ENCODE results near the gene TLCD3B.

Gene TLCD3B

DNA sequence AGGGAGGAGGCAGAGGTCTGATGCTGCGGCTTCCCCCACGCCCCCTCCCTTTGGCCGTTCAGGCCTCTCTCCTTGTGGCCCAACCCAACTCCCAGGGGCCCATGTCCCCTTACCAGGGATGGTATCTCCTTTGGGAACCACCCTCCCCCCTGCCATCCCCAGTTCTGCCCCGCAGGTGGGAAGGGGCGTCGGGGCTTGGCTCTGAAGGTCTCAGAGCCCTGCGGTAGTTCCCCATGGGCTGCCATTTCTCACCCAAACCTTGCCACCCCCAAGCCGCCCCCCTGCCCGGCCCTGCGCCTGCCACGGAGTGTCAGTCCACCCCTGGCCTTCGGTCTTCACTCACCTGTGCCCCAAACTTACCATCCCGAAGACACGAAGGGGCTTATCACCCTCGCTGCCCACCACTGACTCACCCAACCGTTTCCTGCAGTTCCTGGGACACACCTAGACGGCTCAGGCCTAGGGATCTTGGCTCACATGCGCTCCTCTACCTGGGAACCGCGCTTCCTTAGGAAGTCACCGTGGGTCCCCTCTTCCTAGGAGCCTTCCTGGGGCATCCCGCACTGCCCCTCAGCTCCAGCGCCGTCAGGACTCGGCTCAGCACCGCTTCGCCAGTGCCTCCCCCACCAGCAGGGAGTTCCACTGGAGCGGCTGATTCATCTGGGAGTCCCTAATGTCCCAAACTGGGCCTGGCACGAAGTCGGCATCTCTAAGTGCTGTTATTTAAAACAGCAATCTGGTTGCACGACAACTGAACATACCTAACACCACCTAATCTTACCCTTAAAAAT, 19.2 kb downstream of the TLCD3B start:
- ChIA-PET CTCF (interaction anchor here (1.3 kb wide), 1 partner anchor 21 kb away, joined by 4 read pairs; no protein-coding TSS in a partner anchor), POLR2A (no interaction called here)
- DNase-seq (ENCODE audit: extremely low spot score): no peak
- TF ChIP-seq, protein P1, sequence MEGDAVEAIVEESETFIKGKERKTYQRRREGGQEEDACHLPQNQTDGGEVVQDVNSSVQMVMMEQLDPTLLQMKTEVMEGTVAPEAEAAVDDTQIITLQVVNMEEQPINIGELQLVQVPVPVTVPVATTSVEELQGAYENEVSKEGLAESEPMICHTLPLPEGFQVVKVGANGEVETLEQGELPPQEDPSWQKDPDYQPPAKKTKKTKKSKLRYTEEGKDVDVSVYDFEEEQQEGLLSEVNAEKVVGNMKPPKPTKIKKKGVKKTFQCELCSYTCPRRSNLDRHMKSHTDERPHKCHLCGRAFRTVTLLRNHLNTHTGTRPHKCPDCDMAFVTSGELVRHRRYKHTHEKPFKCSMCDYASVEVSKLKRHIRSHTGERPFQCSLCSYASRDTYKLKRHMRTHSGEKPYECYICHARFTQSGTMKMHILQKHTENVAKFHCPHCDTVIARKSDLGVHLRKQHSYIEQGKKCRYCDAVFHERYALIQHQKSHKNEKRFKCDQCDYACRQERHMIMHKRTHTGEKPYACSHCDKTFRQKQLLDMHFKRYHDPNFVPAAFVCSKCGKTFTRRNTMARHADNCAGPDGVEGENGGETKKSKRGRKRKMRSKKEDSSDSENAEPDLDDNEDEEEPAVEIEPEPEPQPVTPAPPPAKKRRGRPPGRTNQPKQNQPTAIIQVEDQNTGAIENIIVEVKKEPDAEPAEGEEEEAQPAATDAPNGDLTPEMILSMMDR (IDR thresholded peaks at IDR 0.05; ENCODE audit: control extremely low read depth, extremely low read depth, low read depth, missing control alignments): no peak

DNA sequence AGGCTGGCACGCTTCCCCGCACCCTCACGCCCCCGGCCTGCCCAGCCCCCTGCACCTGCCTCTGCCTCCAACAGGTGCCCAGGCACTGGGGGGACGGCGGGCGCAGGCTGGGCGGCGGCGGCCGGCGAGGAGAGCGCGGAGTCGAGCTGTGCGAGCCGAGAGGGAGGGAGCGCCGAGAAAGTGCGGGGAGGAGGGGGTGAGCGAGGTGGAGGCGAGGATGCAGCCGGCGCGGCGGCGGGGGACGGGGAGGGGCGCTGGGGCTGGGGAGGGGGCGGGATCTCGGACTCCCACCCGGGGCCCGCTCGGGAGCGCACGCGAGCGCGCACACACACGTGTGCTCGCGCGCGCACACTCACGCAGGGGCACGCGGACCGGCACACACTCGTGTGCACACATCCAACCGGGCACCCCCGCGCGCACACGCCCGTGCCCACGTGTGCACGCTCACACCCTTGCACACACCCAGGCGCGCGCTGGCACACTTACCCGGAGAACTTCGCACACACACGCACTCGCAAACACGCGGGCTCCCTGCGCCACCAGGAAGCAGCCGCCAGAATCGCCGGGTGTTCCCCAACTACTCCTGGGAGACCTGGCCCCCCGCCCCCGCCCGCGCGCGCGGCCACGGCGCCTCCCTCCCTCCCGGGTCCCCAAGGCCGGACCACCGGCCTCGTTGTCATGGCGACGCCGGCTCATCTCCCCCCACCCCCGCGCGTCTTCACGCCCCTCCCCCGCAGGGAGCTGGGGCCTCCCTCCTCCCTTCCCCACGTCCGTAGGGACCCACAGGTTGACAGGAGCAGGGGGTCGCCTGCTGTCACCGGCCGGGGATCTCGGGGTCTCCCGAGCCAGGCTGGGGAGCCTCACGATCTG, 20.0 kb downstream of the TLCD3B start, which contains the start of gene DOC2A:
Gene DOC2A, minus strand, starts transcription at position 184 of the 870 bp plus-strand sequence. CDS start 805 bp downstream, outside the sequence.
- TF ChIP-seq, protein P1 (IDR thresholded peaks at IDR 0.05; ENCODE audit: control extremely low read depth, extremely low read depth, low read depth, missing control alignments): no peak
- no peak for DNase-seq (ENCODE audit: extremely low spot score)
- CTCF ChIA-PET: interaction anchor here (1.3 kb wide), 1 partner anchor 22 kb away, joined by 4 read pairs; no protein-coding TSS in a partner anchor

DNA sequence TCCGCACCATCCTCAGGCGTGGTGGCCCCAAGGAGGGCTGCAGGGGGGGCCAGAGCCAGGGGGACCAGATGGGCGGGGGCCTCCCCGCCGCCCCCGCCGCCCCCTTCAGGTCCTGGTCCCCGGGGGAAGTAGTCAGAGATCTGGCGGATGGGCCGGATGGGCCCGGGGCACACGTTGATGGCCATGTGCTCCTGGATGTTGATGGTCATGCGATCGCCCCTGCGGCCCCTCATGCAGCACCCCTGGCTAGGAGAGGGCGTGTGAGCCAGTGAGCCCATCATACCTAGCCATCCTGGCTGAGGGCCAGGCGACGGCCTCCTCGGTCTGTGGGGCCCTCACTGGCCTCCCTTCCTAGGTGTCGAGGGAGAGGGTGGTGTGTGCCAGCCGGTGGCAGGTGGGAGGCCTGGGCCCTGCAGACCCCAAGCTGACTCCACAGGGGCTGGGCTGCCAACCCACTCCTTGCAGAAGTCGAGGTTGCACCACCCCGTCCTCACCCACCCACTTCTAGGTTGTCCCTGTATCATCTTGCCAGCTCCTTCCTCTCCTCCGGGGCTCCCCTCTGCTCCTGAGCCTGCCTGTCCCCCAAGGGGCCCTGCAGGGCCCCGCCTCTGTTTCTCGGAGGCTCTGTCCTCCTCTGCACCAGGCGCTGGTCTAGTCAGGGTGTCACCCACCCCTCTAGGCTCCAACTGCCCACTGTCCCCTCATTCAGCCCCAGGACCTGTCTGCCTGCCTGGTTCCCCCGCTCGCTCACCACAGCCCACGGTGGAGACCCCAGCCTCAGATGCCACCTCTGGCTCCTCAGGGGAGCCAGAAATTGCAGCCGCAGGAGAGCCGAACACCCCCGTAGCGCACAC, 20.9 kb downstream of the TLCD3B start:
- DNase-seq (ENCODE audit: extremely low spot score): no peak
- TF ChIP-seq, protein P1 (IDR thresholded peaks at IDR 0.05; ENCODE audit: control extremely low read depth, extremely low read depth, low read depth, missing control alignments): no peak
- CTCF ChIA-PET: no interaction called here
- POLR2A ChIA-PET: no interaction called here

More for the DNA sequence above, 20.0 kb downstream of the TLCD3B start, which contains the start of gene DOC2A:
- POLR2A ChIA-PET: no interaction called here

DNA sequence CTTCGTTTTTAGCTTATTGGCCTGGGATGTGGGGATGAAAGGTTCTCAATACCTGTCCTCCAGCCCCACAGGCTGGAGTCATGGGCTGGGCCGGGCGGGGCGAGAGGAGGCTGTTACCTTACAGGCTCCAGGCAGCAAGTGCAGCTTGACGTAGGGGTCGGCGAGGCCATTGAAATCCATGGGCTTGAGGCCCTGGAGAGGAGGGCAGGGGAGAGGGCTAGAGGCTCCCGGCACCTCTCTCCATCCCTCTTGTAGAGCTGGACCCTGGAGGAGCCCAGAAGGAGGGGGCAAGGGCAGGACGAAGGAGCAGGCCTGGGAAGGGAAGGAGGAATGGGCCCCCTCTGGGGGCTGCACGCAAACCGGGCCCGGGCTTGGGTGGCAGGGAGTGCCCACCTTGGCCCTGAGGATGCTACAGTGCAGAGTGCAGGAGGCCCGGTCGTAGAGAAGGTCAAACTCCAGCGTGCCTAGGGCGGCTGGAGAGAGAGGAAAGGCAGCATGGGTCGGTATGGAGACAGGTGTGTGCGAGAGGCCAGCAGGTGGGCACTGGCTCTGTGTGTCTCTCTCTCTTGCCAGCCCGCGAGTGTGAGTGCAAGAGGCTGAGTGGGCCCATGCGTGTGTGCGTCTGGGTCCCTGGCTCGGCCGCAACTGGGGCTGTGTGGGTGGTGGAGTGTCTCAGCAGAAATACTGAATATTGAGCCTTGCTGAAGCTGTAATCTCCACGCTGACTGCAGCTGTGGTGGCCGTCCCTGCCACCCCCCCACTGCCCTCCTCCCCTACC, 21.8 kb downstream of the TLCD3B start:
- ChIA-PET CTCF (interaction anchor here (1.1 to 1.2 kb wide), 2 partner anchors 14 to 421 kb away, joined by 3 read pairs; partner anchors contain the start of genes C16orf92 and DCTPP1), POLR2A (no interaction called here)
- no peak for DNase-seq (ENCODE audit: extremely low spot score)
- TF ChIP-seq, protein P1 (IDR thresholded peaks at IDR 0.05; ENCODE audit: control extremely low read depth, extremely low read depth, low read depth, missing control alignments): no peak

DNA sequence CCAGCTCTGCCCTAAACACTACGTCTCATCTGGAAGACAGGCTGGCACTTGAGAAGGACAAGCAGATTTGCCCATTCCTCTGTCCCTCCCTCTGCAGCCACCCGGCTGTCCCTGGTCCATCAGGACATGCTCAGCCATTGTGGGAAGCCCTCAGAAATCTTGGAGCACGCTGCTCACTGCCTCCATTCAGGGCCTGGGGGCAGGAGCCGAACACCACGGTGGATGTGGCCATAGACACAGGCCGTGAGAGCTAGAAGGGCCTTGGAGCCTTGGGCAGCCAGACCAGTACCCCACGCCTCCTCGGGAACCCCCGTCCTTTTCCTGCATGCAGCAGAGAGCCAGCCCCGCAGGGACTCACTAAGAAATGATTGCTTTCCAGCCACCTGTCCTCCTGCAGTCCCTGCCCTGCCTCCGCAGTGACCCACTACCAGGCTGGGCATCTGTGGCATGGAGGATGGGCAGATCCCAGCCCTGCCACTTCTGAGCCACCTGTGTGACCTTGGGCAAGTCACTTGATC, 23.6 kb downstream of the TLCD3B start:
- no peak for DNase-seq (ENCODE audit: extremely low spot score)
- ChIA-PET POLR2A (no interaction called here), CTCF (interaction anchor here (1.2 to 1.5 kb wide), 2 partner anchors 48 to 307 kb away, joined by 3 read pairs; no protein-coding TSS in a partner anchor)
- TF ChIP-seq, protein P1 (IDR thresholded peaks at IDR 0.05; ENCODE audit: control extremely low read depth, extremely low read depth, low read depth, missing control alignments): no peak
